Colonic mucosa (tissue), 4 donors: ENCODE measurements around the gene PTGFRN. TPM values are rescaled to one million over a fixed set of nuclear protein-coding genes. Genes with fewer than 3 reads are reported as not detected.

Experiments
- DNase-seq: peaks from one replicate; pipeline ENCODE4 v3.0.0-alpha.2; 2020
- H3K27ac ChIP-seq: fragments of 200-600 bp; one replicate; pipeline ENCODE4 v1.8.0; 2021
- H3K27me3 ChIP-seq: fragments of 200-600 bp; one replicate; pipeline ENCODE4 v1.8.0; 2021
- H3K36me3 ChIP-seq: fragments of 200-600 bp; one replicate; pipeline ENCODE4 v1.8.0; 2021
- H3K4me1 ChIP-seq: fragments of 200-600 bp; one replicate; pipeline ENCODE4 v1.8.0; 2021; ENCODE audit warnings: mild to moderate bottlenecking
- H3K4me3 ChIP-seq: fragments of 200-600 bp; one replicate; pipeline ENCODE4 v1.8.0; 2021
- H3K9ac ChIP-seq, 2 donors: one replicate each; pipeline ENCODE4 v1.7.0; 2013; ENCODE audit warnings: control low read depth in 2 of 2, low read depth in 2 of 2, low read length in 2 of 2
- H3K9me3 ChIP-seq: fragments of 200-600 bp; one replicate; pipeline ENCODE4 v1.8.0; 2021
- CTCF ChIP-seq: fragments of 200-600 bp; IDR thresholded peaks from one replicate; pipeline ENCODE4 v1.8.0; 2022; ENCODE audit warnings: antibody characterized with exemption, mild to moderate bottlenecking
- intact Hi-C: fragments of 100-400 bp; cut with DNase I; formaldehyde crosslinking; loops from one replicate; pipeline ENCODE4 v1.14.1; 2022
- total RNA-seq, 2 donors: library from RNA; stranded (reverse); fragmentation: NEBNext Ultra II Directional in 1 of 2; extraction: Animal tissue kit (Norgen Biotek cat#: 25700) in 1 of 2; gene quantifications; one replicate each; pipeline ENCODE4 v1.2.1, GENCODE V29; 2021
- donor health status: healthy.
- donor health status: DM: no; HTN: no; CAD: no.
- donor health status: DM: no; HTN: no; CAD: no.

PTGFRN gene
- total RNA-seq, 2 donors from 2014 or later: 94.9 TPM

GRCh38 chr1:116882866-116883265, 26.9 kb upstream of the PTGFRN start:
- intact Hi-C loops: no loop called here
- Histone ChIP-seq H3K4me1 (no peaks in the 10 kb centered on the region), H3K27ac (no peak overlapping the region), H3K9me3 (no peaks in the 10 kb centered on the region), H3K9ac (no peak overlapping the region), H3K4me3 (no peak overlapping the region), H3K36me3 (no peaks in the 10 kb centered on the region), H3K27me3 (no peaks in the 10 kb centered on the region)
- DNase-seq: no peak
- no peak for TF ChIP-seq CTCF

- no peak overlapping the region for H3K4me3 ChIP-seq
- no peak for DNase-seq
- H3K27ac ChIP-seq: no peak overlapping the region
- H3K9ac ChIP-seq: no peak overlapping the region
- TF ChIP-seq CTCF: no peak
- H3K36me3 ChIP-seq: no peaks in the 10 kb centered on the region
- no peaks in the 10 kb centered on the region for H3K9me3 ChIP-seq
- H3K27me3 ChIP-seq: no peaks in the 10 kb centered on the region
- intact Hi-C loops: no loop called here
- H3K4me1 ChIP-seq: no peaks in the 10 kb centered on the region
Observed at GRCh38 chr1:116886291-116886878, 23.3 kb upstream of the PTGFRN start.

GRCh38 chr1:116887212-116887611, 22.5 kb upstream of the PTGFRN start:
- no peaks in the 10 kb centered on the region for H3K9me3 ChIP-seq
- H3K27me3 ChIP-seq: no peaks in the 10 kb centered on the region
- DNase-seq: no peak
- H3K9ac ChIP-seq: no peak overlapping the region
- no peak for TF ChIP-seq CTCF
- no peak overlapping the region for H3K27ac ChIP-seq
- no peak overlapping the region for H3K4me3 ChIP-seq
- no peaks in the 10 kb centered on the region for H3K36me3 ChIP-seq
- no peaks in the 10 kb centered on the region for H3K4me1 ChIP-seq
- intact Hi-C loops: no loop called here

GRCh38 chr1:116889380-116889779, 20.3 kb upstream of the PTGFRN start:
- no peaks in the 10 kb centered on the region for H3K9me3 ChIP-seq
- H3K4me3 ChIP-seq: no peak overlapping the region
- TF ChIP-seq CTCF: no peak
- intact Hi-C loops: no loop called here
- H3K36me3 ChIP-seq: no peaks in the 10 kb centered on the region
- H3K9ac ChIP-seq: no peak overlapping the region
- no peak for DNase-seq
- no peak overlapping the region for H3K27ac ChIP-seq
- H3K27me3 ChIP-seq: no peaks in the 10 kb centered on the region
- no peaks in the 10 kb centered on the region for H3K4me1 ChIP-seq

- no peak overlapping the region for H3K9ac ChIP-seq
- no peak for TF ChIP-seq CTCF
- intact Hi-C loops: no loop called here
- no peak for DNase-seq
- no peak overlapping the region for H3K4me3 ChIP-seq
- H3K4me1 ChIP-seq: no peaks in the 10 kb centered on the region
- H3K9me3 ChIP-seq: no peaks in the 10 kb centered on the region
- no peak overlapping the region for H3K27ac ChIP-seq
- H3K27me3 ChIP-seq: no peaks in the 10 kb centered on the region
- H3K36me3 ChIP-seq: no peaks in the 10 kb centered on the region
Observed at GRCh38 chr1:116891396-116892079, 18.2 kb upstream of the PTGFRN start.
